ENCODE measurements around the gene SLC26A1. TPM values are rescaled to one million over a fixed set of nuclear protein-coding genes. Genes with fewer than 3 reads are reported as not detected.
A peak's percentile ranks its signal among the peaks of the same experiment; 100 is the strongest.

Gene SLC26A1
- total RNA-seq, result 2.6 and 3.3 TPM in 2 replicates
- long read RNA-seq, partial matches to known transcripts, result 0 of 4 reads
- long read RNA-seq, other reads (novel, unspliced or antisense), result 4 of 4 reads

DNA sequence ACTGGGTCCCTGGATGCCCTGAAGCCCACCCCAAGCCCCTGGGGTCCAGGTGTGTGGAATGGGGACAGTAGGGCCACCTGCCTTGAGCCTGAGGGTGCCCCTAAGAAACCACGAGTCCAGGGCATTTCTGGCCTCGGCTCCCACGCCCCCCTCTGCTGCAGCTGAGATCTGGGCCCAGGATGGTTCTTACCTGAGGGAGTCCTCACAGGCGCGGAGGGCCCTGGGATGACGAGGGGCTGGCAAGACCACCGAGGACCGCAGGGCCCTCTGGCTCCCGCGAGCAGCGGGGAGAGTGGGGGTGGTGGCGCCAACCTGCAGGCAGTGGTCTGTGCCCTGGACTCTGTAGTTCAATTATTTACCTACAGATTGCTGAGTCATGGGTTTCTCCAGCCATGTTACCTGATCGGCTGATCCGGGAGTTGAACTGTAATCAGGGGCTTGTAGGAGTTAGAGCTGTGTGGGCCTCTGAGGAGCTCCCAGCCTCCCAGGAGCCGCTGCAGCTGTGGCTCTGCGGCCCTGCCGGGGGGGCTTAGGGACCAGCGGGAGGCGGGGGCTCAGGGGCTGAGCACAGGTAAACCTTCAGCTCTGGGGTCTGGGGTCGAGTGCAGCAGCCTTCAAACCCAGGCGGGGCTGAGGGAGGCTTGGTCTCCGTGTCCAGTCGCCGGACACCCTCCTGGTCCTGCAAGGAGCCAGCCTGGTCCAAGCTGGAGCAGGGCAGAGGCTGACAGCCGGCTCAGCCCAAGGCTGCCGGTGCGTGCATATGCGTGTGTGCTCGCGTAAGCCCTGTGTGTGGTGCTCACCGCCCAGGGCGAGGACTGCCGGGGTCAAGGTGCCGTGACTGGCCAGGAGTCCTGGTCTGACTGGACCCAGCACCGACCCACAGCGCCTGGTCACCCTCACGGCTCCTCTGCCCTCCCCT, at the start of gene SLC26A1:
Gene SLC26A1, minus strand, starts transcription at position 294 of the 919 bp plus-strand sequence. CDS start 1,701 bp downstream, outside the sequence.
- no peaks in the 10 kb centered on the region for H3K36me3 Mint-ChIP-seq (ENCODE audit: insufficient read depth)
- H3K4me1 Mint-ChIP-seq (ENCODE audit: low read depth), result peaks cover 13% of the 10 kb centered on the region
- peak within 1 kb of the TSS; percentile 95 for H3K27ac Mint-ChIP-seq
- TF ChIP-seq, protein P1, sequence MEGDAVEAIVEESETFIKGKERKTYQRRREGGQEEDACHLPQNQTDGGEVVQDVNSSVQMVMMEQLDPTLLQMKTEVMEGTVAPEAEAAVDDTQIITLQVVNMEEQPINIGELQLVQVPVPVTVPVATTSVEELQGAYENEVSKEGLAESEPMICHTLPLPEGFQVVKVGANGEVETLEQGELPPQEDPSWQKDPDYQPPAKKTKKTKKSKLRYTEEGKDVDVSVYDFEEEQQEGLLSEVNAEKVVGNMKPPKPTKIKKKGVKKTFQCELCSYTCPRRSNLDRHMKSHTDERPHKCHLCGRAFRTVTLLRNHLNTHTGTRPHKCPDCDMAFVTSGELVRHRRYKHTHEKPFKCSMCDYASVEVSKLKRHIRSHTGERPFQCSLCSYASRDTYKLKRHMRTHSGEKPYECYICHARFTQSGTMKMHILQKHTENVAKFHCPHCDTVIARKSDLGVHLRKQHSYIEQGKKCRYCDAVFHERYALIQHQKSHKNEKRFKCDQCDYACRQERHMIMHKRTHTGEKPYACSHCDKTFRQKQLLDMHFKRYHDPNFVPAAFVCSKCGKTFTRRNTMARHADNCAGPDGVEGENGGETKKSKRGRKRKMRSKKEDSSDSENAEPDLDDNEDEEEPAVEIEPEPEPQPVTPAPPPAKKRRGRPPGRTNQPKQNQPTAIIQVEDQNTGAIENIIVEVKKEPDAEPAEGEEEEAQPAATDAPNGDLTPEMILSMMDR (IDR thresholded peaks at IDR 0.05; ENCODE audit: unreplicated experiment), result no peak
- H3K27me3 Mint-ChIP-seq, result peaks cover 11% of the 10 kb centered on the region
- H3K9me3 Mint-ChIP-seq (ENCODE audit: low read depth), result no peaks in the 10 kb centered on the region
- no peak for DNase-seq (ENCODE audit: low spot score, unreplicated experiment)
- peak within 1 kb of the TSS; percentile 37 for H3K4me3 Mint-ChIP-seq (ENCODE audit: low read depth)

- Mint-ChIP-seq H3K9me3 (ENCODE audit: low read depth) (no peaks in the 10 kb centered on the region), H3K27me3 (peaks cover 9% of the 10 kb centered on the region), H3K4me3 (ENCODE audit: low read depth) (no peak overlapping the region), H3K36me3 (ENCODE audit: insufficient read depth) (no peaks in the 10 kb centered on the region), H3K27ac (peak overlapping the region; percentile 92), H3K4me1 (ENCODE audit: low read depth) (peaks cover 20% of the 10 kb centered on the region)
- DNase-seq (ENCODE audit: low spot score, unreplicated experiment), result no peak
- TF ChIP-seq, protein P1 (IDR thresholded peaks at IDR 0.05; ENCODE audit: unreplicated experiment), result no peak
These were observed 49.3 kb upstream of the SLC26A1 start for GRCh38 chr4:1042352-1043055.

- DNase-seq (ENCODE audit: low spot score, unreplicated experiment), result no peak
- peak overlapping the region; percentile 92 for H3K27ac Mint-ChIP-seq
- no peaks in the 10 kb centered on the region for H3K36me3 Mint-ChIP-seq (ENCODE audit: insufficient read depth)
- peaks cover 20% of the 10 kb centered on the region for H3K4me1 Mint-ChIP-seq (ENCODE audit: low read depth)
- H3K9me3 Mint-ChIP-seq (ENCODE audit: low read depth), result no peaks in the 10 kb centered on the region
- peak overlapping the region; percentile 32 for H3K4me3 Mint-ChIP-seq (ENCODE audit: low read depth)
- TF ChIP-seq, protein P1 (IDR thresholded peaks at IDR 0.05; ENCODE audit: unreplicated experiment), result no peak
- peaks cover 7% of the 10 kb centered on the region for H3K27me3 Mint-ChIP-seq
These were observed 48.7 kb upstream of the SLC26A1 start for GRCh38 chr4:1041936-1042330.

- Mint-ChIP-seq H3K27ac (peak overlapping the region; percentile 92), H3K36me3 (ENCODE audit: insufficient read depth) (no peaks in the 10 kb centered on the region), H3K9me3 (ENCODE audit: low read depth) (no peaks in the 10 kb centered on the region), H3K27me3 (peaks cover 4% of the 10 kb centered on the region), H3K4me3 (ENCODE audit: low read depth) (peak overlapping the region; percentile 32), H3K4me1 (ENCODE audit: low read depth) (peaks cover 20% of the 10 kb centered on the region)
- TF ChIP-seq, protein P1 (IDR thresholded peaks at IDR 0.05; ENCODE audit: unreplicated experiment), result no peak
- no peak for DNase-seq (ENCODE audit: low spot score, unreplicated experiment)
These were observed 48.1 kb upstream of the SLC26A1 start for GRCh38 chr4:1041147-1041935.

Measured in progenitor cell of endocrine pancreas (in vitro differentiated cells).